Kidney (tissue), 14 donors: ENCODE data around the gene IGFBP2. TPM values are rescaled to one million over a fixed set of nuclear protein-coding genes. Genes with fewer than 3 reads are reported as not detected.

Experiments used
- DNase-seq, 5 donors: peaks; one replicate each; pipeline ENCODE4 v3.0.0-alpha.2; 2013 to 2020
- FAIRE-seq: peaks from 2 replicates; lab custom pipeline; 2012; peaks lifted over from hg19 to GRCh38; lab: Jason Lieb, UNC
- H3K27ac ChIP-seq, 2 donors: one replicate each; pipeline ENCODE4 v1.7.0; 2013; ENCODE audit warnings: low read depth in 2 of 2, low read length in 2 of 2, inconsistent platforms in 1 of 2
- H3K27me3 ChIP-seq: one replicate; pipeline ENCODE4 v1.7.1; 2013; ENCODE audit warnings: low read length, inconsistent platforms; ENCODE audit not compliant: control insufficient read depth, insufficient read depth
- H3K36me3 ChIP-seq, 3 donors: one replicate each; pipeline versions ENCODE4 v1.7.0 to v1.7.1; 2013; ENCODE audit warnings: low read length in 3 of 3, control low read depth in 1 of 3, inconsistent platforms in 1 of 3; ENCODE audit not compliant: insufficient read depth in 3 of 3, control insufficient read depth in 2 of 3
- H3K4me1 ChIP-seq, 3 donors: one replicate each; pipeline versions ENCODE4 v1.7.0 to v1.7.1; 2013; ENCODE audit warnings: low read length in 3 of 3, inconsistent platforms in 1 of 3, low read depth in 1 of 3; ENCODE audit not compliant: control insufficient read depth in 2 of 3, insufficient read depth in 2 of 3
- H3K4me3 ChIP-seq, 3 donors: one replicate each; pipeline versions ENCODE4 v1.7.0 to v1.8.1; 2013; ENCODE audit warnings: low read length in 3 of 3, control low read depth in 1 of 3, inconsistent platforms in 1 of 3
- H3K9ac ChIP-seq, 3 donors: one replicate each; pipeline versions ENCODE4 v1.7.0 to v1.7.1; 2013; ENCODE audit warnings: low read length in 3 of 3, control low read depth in 1 of 3, inconsistent platforms in 1 of 3
- H3K9me3 ChIP-seq, 3 donors: one replicate each; pipeline versions ENCODE4 v1.7.0 to v1.7.1; 2013; ENCODE audit warnings: low read length in 3 of 3, control low read depth in 1 of 3, inconsistent platforms in 1 of 3; ENCODE audit not compliant: control insufficient read depth in 2 of 3, insufficient read depth in 1 of 3
- CTCF ChIP-seq: IDR thresholded peaks from 3 replicates; pipeline ENCODE4 v1.5.1; 2012; ENCODE audit warnings: mild to moderate bottlenecking, moderate library complexity, borderline replicate concordance; ENCODE audit not compliant: insufficient read depth; ENCODE audit errors: extremely low read depth
- intact Hi-C: fragments of 100-400 bp; cut with DNase I; formaldehyde crosslinking; loops from one replicate; pipeline ENCODE4 v1.11.1; 2022
- polyA plus RNA-seq: library from polyadenylated mRNA; stranded (reverse); fragments of 350-450 nt; fragmentation: Illumina TruSeq; extraction: RNeasy Lipid Tissue Mini Kit (QIAGEN cat#74804); gene quantifications from one replicate; pipeline ENCODE4 v1.2.3, GENCODE V29; 2014; ENCODE audit warnings: low read depth, low replicate concordance; ENCODE audit not compliant: insufficient read depth
- total RNA-seq: library from RNA; stranded (reverse); fragmentation: NEBNext Ultra II Directional; extraction: Animal tissue kit (Norgen Biotek cat#: 25700); gene quantifications from one replicate; pipeline ENCODE4 v1.2.1, GENCODE V29; 2021
- donor health status: control.
- donor health status: control.
- donor health status: control.
- donor health status: control.
- donor health status: control.
- donor health status: DM: yes; HTN: yes; CAD: no.
- donor health status: Normal renal cell carcinoma (clear cell type).

The IGFBP2 gene
- total and polyA plus RNA-seq, 2 donors from 2014 or later, result 53.7 to 369 TPM

GRCh38 chr2:216590780-216591179 lies 42.4 kb upstream of the IGFBP2 start:
- peak; percentile 55 to 81 (median 73) for DNase-seq
- no peak for FAIRE-seq
- no peak for TF ChIP-seq CTCF
- no peaks in the 10 kb centered on the region for H3K9me3 ChIP-seq
- no peak overlapping the region for H3K9ac ChIP-seq
- no peak overlapping the region for H3K4me3 ChIP-seq
- H3K27ac ChIP-seq, result no peak overlapping the region
- H3K36me3 ChIP-seq, result no peaks in the 10 kb centered on the region
- intact Hi-C loops, result no loop called here
- no peaks in the 10 kb centered on the region for H3K27me3 ChIP-seq
- H3K4me1 ChIP-seq, result peaks cover 0 to 4% (median 0%) of the 10 kb centered on the region in 3 donors

- no peak overlapping the region for H3K9ac ChIP-seq
- intact Hi-C loops, result no loop called here
- peaks cover 0 to 7% (median under 1%) of the 10 kb centered on the region in 3 donors for H3K4me1 ChIP-seq
- H3K27me3 ChIP-seq, result no peaks in the 10 kb centered on the region
- H3K4me3 ChIP-seq, result no peak overlapping the region
- FAIRE-seq (no peak), DNase-seq (no peak)
- H3K27ac ChIP-seq, result no peak overlapping the region
- TF ChIP-seq CTCF, result no peak
- no peaks in the 10 kb centered on the region for H3K36me3 ChIP-seq
- no peaks in the 10 kb centered on the region for H3K9me3 ChIP-seq
These were observed 41.7 kb upstream of the IGFBP2 start for GRCh38 chr2:216591480-216591879.

GRCh38 chr2:216594081-216594480 lies 39.1 kb upstream of the IGFBP2 start:
- no peaks in the 10 kb centered on the region for H3K27me3 ChIP-seq
- TF ChIP-seq CTCF, result no peak
- no peak overlapping the region for H3K9ac ChIP-seq
- no peak overlapping the region for H3K27ac ChIP-seq
- no peak for FAIRE-seq
- H3K4me3 ChIP-seq, result no peak overlapping the region
- DNase-seq, result no peak
- peaks cover 4 to 11% (median 11%) of the 10 kb centered on the region in 3 donors for H3K4me1 ChIP-seq
- H3K9me3 ChIP-seq, result no peaks in the 10 kb centered on the region
- H3K36me3 ChIP-seq, result no peaks in the 10 kb centered on the region
- intact Hi-C loops, result no loop called here
